ENCODE data around the gene OASL. TPM values are rescaled to one million over a fixed set of nuclear protein-coding genes. Genes with fewer than 3 reads are reported as not detected.

The OASL gene
- polyA plus RNA-seq, 1 of the 3 experiments (the other 2 are of a cell fraction) = 0.41 TPM

DNA sequence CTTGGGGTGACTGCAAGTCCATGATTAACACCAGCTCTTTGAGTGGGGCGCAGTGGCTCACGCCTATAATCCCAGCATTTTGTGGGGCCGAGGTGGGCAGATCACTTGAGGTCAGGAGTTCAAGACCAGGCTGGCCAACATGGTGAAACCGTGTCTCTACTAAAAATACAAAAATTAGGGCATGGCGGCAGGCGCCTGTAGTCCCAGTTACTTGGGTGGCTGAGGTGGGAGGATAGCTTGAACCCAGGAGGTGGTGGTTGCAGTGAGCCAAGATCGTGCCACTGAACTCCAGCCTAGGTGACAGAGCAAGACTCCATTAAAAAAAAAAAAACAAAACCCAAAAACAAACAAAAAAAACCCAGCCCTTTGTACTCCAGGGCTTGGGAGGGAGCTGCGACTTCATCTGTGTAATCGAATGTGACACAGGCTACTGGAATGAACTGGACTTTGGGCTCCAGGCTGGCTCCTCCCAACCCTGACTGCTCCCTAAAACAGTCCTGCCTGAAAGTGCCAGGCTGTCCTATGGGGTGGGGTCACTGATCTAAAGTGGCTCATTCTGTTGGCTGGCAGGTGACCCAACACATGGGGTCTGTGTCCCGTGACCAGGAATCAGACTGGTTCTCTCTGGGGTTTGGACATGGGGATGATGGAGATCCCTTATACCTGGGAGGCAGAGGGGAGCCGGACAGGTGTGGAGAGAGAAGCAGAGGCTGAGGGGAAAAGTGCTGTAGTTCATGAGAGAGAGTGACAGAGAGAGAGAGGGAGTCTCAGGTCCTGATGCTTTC lies 13.4 kb downstream of the OASL start:
- Histone ChIP-seq H3K4me1 (ENCODE audit: control insufficient read depth in 1 of 2, insufficient read depth in 2 of 2, low read depth in 1 of 2, low read length in 1 of 2) (no peaks in the 10 kb centered on the region), H3F3A (replicated peaks; ENCODE audit: insufficient read depth) (no peaks in the 10 kb centered on the region), H3K9me2 (no peaks in the 10 kb centered on the region), H3K9ac (no peak overlapping the region), H4K20me1 (ENCODE audit: insufficient read depth) (no peaks in the 10 kb centered on the region), H3K36me3 (replicated peaks in 1 of 2; ENCODE audit: control insufficient read depth in 1 of 2, insufficient read depth in 2 of 2, low read length in 1 of 2) (no peaks in the 10 kb centered on the region), H3K9me3 (no peaks in the 10 kb centered on the region), H3K4me2 (no peak overlapping the region), H2AFZ (ENCODE audit: low read depth) (no peak overlapping the region), H3K4me3 (ENCODE audit: low read depth in 2 of 2, low read length in 1 of 2) (no peak overlapping the region), H3K27me3 (ENCODE audit: insufficient read depth) (no peaks in the 10 kb centered on the region), H3K27ac (ENCODE audit: low read depth in 2 of 2, low read length in 1 of 2) (no peak overlapping the region), H3K79me2 (ENCODE audit: insufficient read depth) (no peaks in the 10 kb centered on the region)
- TF ChIP-seq SMC3 (IDR thresholded peaks at IDR 0.05; ENCODE audit: low read depth, low read length) (no peak), TAF1 (IDR thresholded peaks at IDR 0.05; ENCODE audit: borderline replicate concordance, low read depth, low read length) (no peak), CTCF (IDR thresholded peaks at IDR 0.05) (no peak), NRF1 (IDR thresholded peaks at IDR 0.05; ENCODE audit: low read depth, low read length) (no peak), YY1 (IDR thresholded peaks at IDR 0.05; ENCODE audit: low read depth) (no peak), MXI1 (IDR thresholded peaks at IDR 0.05; ENCODE audit: low read depth, low read length) (no peak), RAD21 (IDR thresholded peaks at IDR 0.05; ENCODE audit: low read length) (no peak), ZBTB33 (IDR thresholded peaks at IDR 0.05; ENCODE audit: borderline replicate concordance, low read depth) (no peak), NFIC (IDR thresholded peaks at IDR 0.05; ENCODE audit: borderline replicate concordance) (no peak)
- TF ChIP-seq, protein P1, sequence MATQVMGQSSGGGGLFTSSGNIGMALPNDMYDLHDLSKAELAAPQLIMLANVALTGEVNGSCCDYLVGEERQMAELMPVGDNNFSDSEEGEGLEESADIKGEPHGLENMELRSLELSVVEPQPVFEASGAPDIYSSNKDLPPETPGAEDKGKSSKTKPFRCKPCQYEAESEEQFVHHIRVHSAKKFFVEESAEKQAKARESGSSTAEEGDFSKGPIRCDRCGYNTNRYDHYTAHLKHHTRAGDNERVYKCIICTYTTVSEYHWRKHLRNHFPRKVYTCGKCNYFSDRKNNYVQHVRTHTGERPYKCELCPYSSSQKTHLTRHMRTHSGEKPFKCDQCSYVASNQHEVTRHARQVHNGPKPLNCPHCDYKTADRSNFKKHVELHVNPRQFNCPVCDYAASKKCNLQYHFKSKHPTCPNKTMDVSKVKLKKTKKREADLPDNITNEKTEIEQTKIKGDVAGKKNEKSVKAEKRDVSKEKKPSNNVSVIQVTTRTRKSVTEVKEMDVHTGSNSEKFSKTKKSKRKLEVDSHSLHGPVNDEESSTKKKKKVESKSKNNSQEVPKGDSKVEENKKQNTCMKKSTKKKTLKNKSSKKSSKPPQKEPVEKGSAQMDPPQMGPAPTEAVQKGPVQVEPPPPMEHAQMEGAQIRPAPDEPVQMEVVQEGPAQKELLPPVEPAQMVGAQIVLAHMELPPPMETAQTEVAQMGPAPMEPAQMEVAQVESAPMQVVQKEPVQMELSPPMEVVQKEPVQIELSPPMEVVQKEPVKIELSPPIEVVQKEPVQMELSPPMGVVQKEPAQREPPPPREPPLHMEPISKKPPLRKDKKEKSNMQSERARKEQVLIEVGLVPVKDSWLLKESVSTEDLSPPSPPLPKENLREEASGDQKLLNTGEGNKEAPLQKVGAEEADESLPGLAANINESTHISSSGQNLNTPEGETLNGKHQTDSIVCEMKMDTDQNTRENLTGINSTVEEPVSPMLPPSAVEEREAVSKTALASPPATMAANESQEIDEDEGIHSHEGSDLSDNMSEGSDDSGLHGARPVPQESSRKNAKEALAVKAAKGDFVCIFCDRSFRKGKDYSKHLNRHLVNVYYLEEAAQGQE (IDR thresholded peaks at IDR 0.05; ENCODE audit: low read depth, low read length) = no peak
- POLR2A ChIA-PET = no interaction called here
- CTCF ChIA-PET = interaction anchor here (1.6 kb wide), 1 partner anchor 62 kb away, joined by 3 read pairs; no protein-coding TSS in a partner anchor
- 71% methylated on average over 11 of the region's 11 CpGs for WGBS (ENCODE audit: low lambda C conversion rate)
- DNase-seq = no peak

Data from SK-N-SH (cell line).